Osteoblast (primary cell): ENCODE measurements around the gene SPR. TPM values are rescaled to one million over a fixed set of nuclear protein-coding genes. Genes with fewer than 3 reads are reported as not detected.

Experiments used
- DNase-seq: peaks from one replicate; pipeline ENCODE4 v3.0.0; 2011; ENCODE audit warnings: low spot score, mixed read lengths; ENCODE audit not compliant: insufficient read length; ENCODE audit errors: missing footprints
- H2AFZ ChIP-seq: 2 replicates; pipeline ENCODE4 v1.6.0; 2011; ENCODE audit warnings: mild to moderate bottlenecking, low read length
- H3K27ac ChIP-seq: 2 replicates; pipeline ENCODE4 v1.5.1; 2011; ENCODE audit warnings: mild to moderate bottlenecking, low read depth, low read length, moderate library complexity
- H3K27me3 ChIP-seq: 2 replicates; pipeline ENCODE4 v1.6.0; 2012; ENCODE audit warnings: mild to moderate bottlenecking, control low read depth, inconsistent platforms, low read length, moderate library complexity; ENCODE audit not compliant: insufficient read depth
- H3K36me3 ChIP-seq: 2 replicates; pipeline ENCODE4 v1.5.1; 2011; ENCODE audit warnings: mild to moderate bottlenecking, low read length, control low read depth, moderate library complexity; ENCODE audit not compliant: insufficient read depth
- H3K4me1 ChIP-seq: 2 replicates; pipeline ENCODE4 v1.5.1; 2011; ENCODE audit warnings: mild to moderate bottlenecking, low read length, control low read depth, moderate library complexity; ENCODE audit not compliant: insufficient read depth
- H3K4me2 ChIP-seq: 2 replicates; pipeline ENCODE4 v1.6.0; 2011; ENCODE audit warnings: mild to moderate bottlenecking, low read length; ENCODE audit not compliant: insufficient read depth
- H3K4me3 ChIP-seq: fragments of 200-600 bp; sonication (generic); 3 replicates; pipeline ENCODE4 v1.5.1; 2012; ENCODE audit warnings: mild to moderate bottlenecking, low read length, inconsistent platforms; ENCODE audit not compliant: insufficient read depth
- H3K79me2 ChIP-seq: 2 replicates; pipeline ENCODE4 v1.6.0; 2012; ENCODE audit warnings: mild to moderate bottlenecking, low read length, control low read depth, inconsistent platforms; ENCODE audit not compliant: insufficient read depth
- H3K9me3 ChIP-seq: 2 replicates; pipeline ENCODE4 v1.5.1; 2011; ENCODE audit warnings: low read depth, low read length, control low read depth
- H4K20me1 ChIP-seq: 2 replicates; pipeline ENCODE4 v1.6.0; 2012; ENCODE audit warnings: mild to moderate bottlenecking, low read length, control low read depth; ENCODE audit not compliant: insufficient read depth
- total RNA-seq: library from RNA; depleted of rRNA; stranded (reverse); fragments of >200 nt; gene quantifications from 2 replicates; pipeline ENCODE4 v1.2.3, GENCODE V29; 2012
- TF ChIP-seq, protein P1 (sequence below): IDR thresholded peaks from 2 replicates; pipeline ENCODE4 v1.5.1; 2011; ENCODE audit warnings: mild to moderate bottlenecking, low read depth, low read length, moderate library complexity; ENCODE audit errors: extremely low read depth

SPR gene
- total RNA-seq, 1 donor = 17.0 TPM

DNA sequence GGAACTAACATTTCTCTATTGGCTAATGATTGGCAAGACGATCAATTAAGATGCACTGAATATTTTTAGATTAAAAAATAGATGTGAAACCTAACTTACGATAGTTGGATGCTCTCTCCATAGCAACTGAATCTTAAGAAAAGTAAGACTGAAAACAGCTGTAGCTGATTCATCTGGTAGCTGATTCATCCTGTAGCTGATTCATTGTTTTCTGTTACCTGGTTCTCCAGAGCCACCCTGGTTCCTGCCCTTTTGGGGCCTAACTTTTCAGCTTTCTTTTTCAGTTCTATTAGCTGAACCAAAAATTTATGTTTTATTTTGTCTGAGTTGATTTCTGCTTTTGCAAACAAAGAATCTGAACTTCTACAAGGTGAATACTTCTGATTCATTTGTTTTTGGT lies 22.7 kb upstream of the SPR start:
- DNase-seq = no peak
- Histone ChIP-seq H3K4me3 (no peak overlapping the region), H3K79me2 (no peaks in the 10 kb centered on the region), H3K27me3 (peaks cover 23% of the 10 kb centered on the region), H3K4me2 (no peak overlapping the region), H3K9me3 (no peaks in the 10 kb centered on the region), H3K27ac (no peak overlapping the region), H4K20me1 (no peaks in the 10 kb centered on the region), H3K36me3 (no peaks in the 10 kb centered on the region), H3K4me1 (peaks cover 6% of the 10 kb centered on the region), H2AFZ (no peak overlapping the region)
- TF ChIP-seq, protein P1, sequence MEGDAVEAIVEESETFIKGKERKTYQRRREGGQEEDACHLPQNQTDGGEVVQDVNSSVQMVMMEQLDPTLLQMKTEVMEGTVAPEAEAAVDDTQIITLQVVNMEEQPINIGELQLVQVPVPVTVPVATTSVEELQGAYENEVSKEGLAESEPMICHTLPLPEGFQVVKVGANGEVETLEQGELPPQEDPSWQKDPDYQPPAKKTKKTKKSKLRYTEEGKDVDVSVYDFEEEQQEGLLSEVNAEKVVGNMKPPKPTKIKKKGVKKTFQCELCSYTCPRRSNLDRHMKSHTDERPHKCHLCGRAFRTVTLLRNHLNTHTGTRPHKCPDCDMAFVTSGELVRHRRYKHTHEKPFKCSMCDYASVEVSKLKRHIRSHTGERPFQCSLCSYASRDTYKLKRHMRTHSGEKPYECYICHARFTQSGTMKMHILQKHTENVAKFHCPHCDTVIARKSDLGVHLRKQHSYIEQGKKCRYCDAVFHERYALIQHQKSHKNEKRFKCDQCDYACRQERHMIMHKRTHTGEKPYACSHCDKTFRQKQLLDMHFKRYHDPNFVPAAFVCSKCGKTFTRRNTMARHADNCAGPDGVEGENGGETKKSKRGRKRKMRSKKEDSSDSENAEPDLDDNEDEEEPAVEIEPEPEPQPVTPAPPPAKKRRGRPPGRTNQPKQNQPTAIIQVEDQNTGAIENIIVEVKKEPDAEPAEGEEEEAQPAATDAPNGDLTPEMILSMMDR = no peak

DNA sequence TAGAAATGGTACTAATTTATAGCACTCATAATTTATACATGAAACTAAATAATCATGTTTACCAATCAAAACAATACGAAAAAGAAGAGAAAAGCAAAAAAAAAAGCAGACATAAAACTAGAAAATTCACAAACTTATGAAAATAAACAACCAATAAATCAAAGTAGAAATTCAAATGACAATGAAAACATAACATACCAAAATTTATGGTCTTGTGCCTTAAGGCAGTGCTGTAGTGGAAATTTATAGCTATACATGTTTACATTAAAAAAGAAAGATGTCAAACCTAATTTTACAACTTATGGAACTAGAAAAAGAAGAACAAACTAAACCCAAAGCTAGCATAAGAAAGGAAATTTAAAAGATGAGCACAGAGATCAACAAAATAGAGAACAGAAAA lies 16.1 kb upstream of the SPR start:
- no peak overlapping the region for H3K4me3 ChIP-seq
- H3K27ac ChIP-seq = no peak overlapping the region
- no peaks in the 10 kb centered on the region for H3K9me3 ChIP-seq
- no peak overlapping the region for H3K4me2 ChIP-seq
- no peaks in the 10 kb centered on the region for H3K79me2 ChIP-seq
- DNase-seq = no peak
- no peaks in the 10 kb centered on the region for H3K36me3 ChIP-seq
- no peak overlapping the region for H2AFZ ChIP-seq
- H4K20me1 ChIP-seq = no peaks in the 10 kb centered on the region
- TF ChIP-seq, protein P1 = no peak
- no peaks in the 10 kb centered on the region for H3K4me1 ChIP-seq
- H3K27me3 ChIP-seq = peaks cover 14% of the 10 kb centered on the region

DNA sequence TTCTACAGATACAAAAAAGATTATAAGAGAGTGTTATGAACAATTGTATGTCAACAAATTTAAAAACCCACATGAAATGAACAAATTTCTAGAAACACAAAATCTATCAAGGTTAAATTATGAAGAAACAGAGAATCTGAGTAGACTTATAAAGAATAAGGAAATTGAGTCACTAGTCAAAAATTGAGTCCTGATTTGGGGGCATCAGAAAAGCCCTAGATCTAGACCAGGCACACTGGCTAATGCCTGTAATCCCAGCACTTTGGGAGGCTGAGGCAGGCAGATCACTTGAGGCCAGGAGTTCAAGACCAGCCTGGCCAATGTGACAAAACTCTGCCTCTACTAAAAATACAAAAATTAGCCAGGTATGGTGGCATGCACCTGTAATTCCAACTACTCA lies 15.3 kb upstream of the SPR start:
- H3K4me2 ChIP-seq = no peak overlapping the region
- H3K4me3 ChIP-seq = no peak overlapping the region
- DNase-seq = no peak
- H2AFZ ChIP-seq = no peak overlapping the region
- H3K27ac ChIP-seq = no peak overlapping the region
- TF ChIP-seq, protein P1 = no peak
- H3K9me3 ChIP-seq = no peaks in the 10 kb centered on the region
- H3K4me1 ChIP-seq = no peaks in the 10 kb centered on the region
- no peaks in the 10 kb centered on the region for H3K79me2 ChIP-seq
- peaks cover 14% of the 10 kb centered on the region for H3K27me3 ChIP-seq
- no peaks in the 10 kb centered on the region for H4K20me1 ChIP-seq
- no peaks in the 10 kb centered on the region for H3K36me3 ChIP-seq

DNA sequence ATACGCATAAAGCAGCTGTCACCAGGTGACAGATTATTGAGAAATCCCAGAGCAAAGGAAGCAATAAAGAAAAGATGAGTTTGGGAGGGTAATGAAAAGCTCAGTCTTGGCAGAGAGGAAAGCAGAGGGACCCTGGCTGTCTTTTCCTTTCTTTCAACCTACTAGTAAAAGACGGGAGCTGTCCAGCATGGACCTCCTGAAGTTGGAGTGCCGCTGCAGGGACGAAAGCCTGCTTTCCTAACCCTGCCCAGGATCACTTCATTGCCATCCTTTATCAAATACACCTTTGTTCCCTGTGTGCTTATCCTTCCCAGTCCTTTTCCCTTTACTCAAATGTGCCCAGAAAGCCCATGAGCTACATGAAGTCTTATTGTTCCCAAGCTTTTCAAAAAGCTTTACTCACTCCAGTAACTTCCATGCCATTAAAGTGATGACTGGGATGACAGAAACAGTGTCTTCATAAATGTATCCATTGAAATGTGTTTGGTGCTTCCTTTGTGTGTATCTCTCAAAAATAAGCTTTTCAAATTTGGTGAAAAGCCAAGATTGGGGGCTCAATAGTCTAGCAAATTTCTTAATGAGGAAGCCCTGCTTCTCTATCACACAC lies 3.7 kb upstream of the SPR start:
- Histone ChIP-seq H4K20me1 (peaks cover 6% of the 10 kb centered on the region), H3K79me2 (no peaks in the 10 kb centered on the region), H3K4me2 (no peak overlapping the region), H3K27me3 (peaks cover 11% of the 10 kb centered on the region), H2AFZ (no peak overlapping the region), H3K27ac (no peak overlapping the region), H3K9me3 (no peaks in the 10 kb centered on the region), H3K4me1 (peaks cover 8% of the 10 kb centered on the region), H3K36me3 (no peaks in the 10 kb centered on the region), H3K4me3 (no peak overlapping the region)
- DNase-seq = peak; percentile 90
- TF ChIP-seq, protein P1 = no peak
